K562 (cell line): ENCODE results near the gene MPPED1. TPM values are rescaled to one million over a fixed set of nuclear protein-coding genes. Genes with fewer than 3 reads are reported as not detected.

Experiments
- ATAC-seq: fragments of 200-7000 bp; cut with Tn5 transposase; 3 replicates; pipeline ENCODE4 v1.9.1; 2020; ENCODE audit warnings: moderate library complexity
- BruUV-seq: library from RNA; stranded (reverse); fragments of 400-500 nt; replicated peaks from 2 replicates; lab custom pipeline; 2021; lab: Mats Ljungman, UMichigan
- CTCF ChIA-PET: fragments of 300-600 bp; formaldehyde crosslinking; extraction: SDS; loops from one replicate; lab custom pipeline; 2021; ENCODE audit warnings: low intra/inter-chr PET ratio; lab: Yijun Ruan, JAX
- POLR2A ChIA-PET: fragments of 300-600, 350-650 bp; sonication (Branson Sonifier 250); formaldehyde crosslinking; extraction: SDS; loops from one replicate; lab custom pipeline; 2021; ENCODE audit warnings: antibody characterized with exemption, inconsistent platforms; lab: Yijun Ruan, JAX
- DNase-seq, 4 experiments: peaks; one replicate each; pipeline versions ENCODE4 v3.0.0 to v3.0.0-alpha.2; 2011 to 2018; ENCODE audit warnings: low spot score in 3 of 4, mixed read lengths in 3 of 4; ENCODE audit errors: extremely low read depth in 1 of 4
- FAIRE-seq: peaks from 2 replicates; lab custom pipeline; 2011; peaks lifted over from hg19 to GRCh38; lab: Jason Lieb, UNC
- H2AFZ ChIP-seq: 2 replicates; pipeline ENCODE4 v1.6.0; 2011; ENCODE audit warnings: low read depth, low read length, control low read depth, inconsistent platforms
- H3K27ac ChIP-seq: fragments of 200-600 bp; 3 replicates; pipeline ENCODE4 v1.8.0; 2011; ENCODE audit warnings: low read depth, mild to moderate bottlenecking, control low read depth, inconsistent platforms, low read length, moderate library complexity, mixed read lengths; ENCODE audit errors: extremely low read depth
- H3K27me3 ChIP-seq, 2 experiments: fragments of 300-600 bp in 1 of 2; 2 replicates in 1 of 2; 3 replicates in 1 of 2; pipeline versions ENCODE4 v1.6.0 to v1.8.0; 2011; ENCODE audit warnings: inconsistent platforms in 2 of 2, low read length in 2 of 2, mild to moderate bottlenecking in 1 of 2, mixed read lengths in 1 of 2, moderate library complexity in 1 of 2; ENCODE audit not compliant: control insufficient read depth in 2 of 2, insufficient read depth in 2 of 2
- H3K36me3 ChIP-seq: fragments of 300-600 bp; 3 replicates; pipeline ENCODE4 v1.8.0; 2011; ENCODE audit warnings: mild to moderate bottlenecking, low read length, inconsistent platforms; ENCODE audit not compliant: control insufficient read depth, insufficient read depth
- H3K4me1 ChIP-seq, 2 experiments: fragments of 200-600 bp in 1 of 2; replicated peaks in 1 of 2; 2 replicates in 1 of 2; 3 replicates in 1 of 2; pipeline versions ENCODE4 v1.5.1 to v1.8.0; 2011; ENCODE audit warnings: inconsistent platforms in 2 of 2, low read length in 2 of 2, mild to moderate bottlenecking in 1 of 2, mixed read lengths in 1 of 2, moderate library complexity in 1 of 2; ENCODE audit not compliant: control insufficient read depth in 2 of 2, insufficient read depth in 2 of 2
- H3K4me2 ChIP-seq: 2 replicates; pipeline ENCODE4 v1.6.1; 2011; ENCODE audit warnings: low read length, control low read depth, inconsistent platforms, mixed read lengths; ENCODE audit not compliant: insufficient read depth
- H3K4me3 ChIP-seq: fragments of 200-600 bp; sonication (generic), shearing (Covaris generic); 2 replicates; pipeline ENCODE4 v1.5.1; 2016; ENCODE audit warnings: control low read depth, inconsistent platforms
- H3K79me2 ChIP-seq: fragments of 200-600 bp; 3 replicates; pipeline ENCODE4 v1.8.0; 2011; ENCODE audit warnings: low read length, inconsistent platforms; ENCODE audit not compliant: control insufficient read depth, insufficient read depth
- H3K9ac ChIP-seq, 2 experiments: 2 replicates each; pipeline versions ENCODE4 v1.6.0 to v1.6.1; 2011; ENCODE audit warnings: low read depth in 2 of 2, low read length in 2 of 2, control low read depth in 1 of 2, inconsistent platforms in 1 of 2, mild to moderate bottlenecking in 1 of 2, mixed read lengths in 1 of 2; ENCODE audit not compliant: insufficient read depth in 1 of 2
- H3K9me1 ChIP-seq: one replicate; pipeline ENCODE4 v1.6.0; 2011; ENCODE audit warnings: inconsistent platforms, mild to moderate bottlenecking, low read length, moderate library complexity; ENCODE audit not compliant: control insufficient read depth, insufficient read depth
- H3K9me3 ChIP-seq: replicated peaks from 2 replicates; pipeline ENCODE4 v1.5.1; 2011; ENCODE audit warnings: low read depth, low read length, inconsistent platforms; ENCODE audit not compliant: control insufficient read depth, insufficient read depth
- H4K20me1 ChIP-seq: replicated peaks from 2 replicates; pipeline ENCODE4 v1.6.1; 2011; ENCODE audit warnings: low read length, inconsistent platforms, mixed read lengths; ENCODE audit not compliant: control insufficient read depth, insufficient read depth
- CBFA2T2 ChIP-seq: fragments of 450-650 bp; conservative IDR thresholded peaks from 2 replicates; pipeline ENCODE4 v1.6.1; 2017; ENCODE audit warnings: mild to moderate bottlenecking
- GABPB1 ChIP-seq: sonication (generic); formaldehyde crosslinking; IDR thresholded peaks from 2 replicates; pipeline ENCODE4 v1.8.0; 2022; ENCODE audit warnings: mild to moderate bottlenecking, missing genetic modification reagents
- MTA1 ChIP-seq: fragments of 450-650 bp; IDR thresholded peaks from 2 replicates; pipeline ENCODE4 v1.6.1; 2017; ENCODE audit warnings: borderline replicate concordance
- TCF7 ChIP-seq: sonication (generic); IDR thresholded peaks from 2 replicates; pipeline ENCODE4 v1.6.1; 2016; ENCODE audit warnings: antibody characterized with exemption, borderline replicate concordance
- USF1 ChIP-seq: sonication (generic); formaldehyde crosslinking; IDR thresholded peaks from 2 replicates; pipeline ENCODE4 v1.9.0; 2022; ENCODE audit warnings: mild to moderate bottlenecking, missing genetic modification reagents
- ZNF347 ChIP-seq: fragments of 450-650 bp; formaldehyde crosslinking; IDR thresholded peaks from 2 replicates; pipeline ENCODE4 v1.4.0; 2020; ENCODE audit warnings: low read depth, mild to moderate bottlenecking, moderate library complexity
- ZNF41 ChIP-seq: fragments of 250-450 bp; sonication (Bioruptor Pico); conservative IDR thresholded peaks from 2 replicates; pipeline ENCODE4 v1.4.0; 2020; ENCODE audit warnings: mild to moderate bottlenecking
- WGBS: fragments of 100-300 bp; shearing (Covaris generic); methylation state at CpG from one replicate; pipeline ENCODE4 v1.1.6; 2016; ENCODE audit warnings: low coverage, mixed read lengths; ENCODE audit not compliant: insufficient coverage; ENCODE audit errors: missing lambda C conversion rate; 5-methylcytosine and 5-hydroxymethylcytosine counted together
- in situ Hi-C: fragments of 300-500 bp; cut with MboI; formaldehyde crosslinking; loops from 4 replicates; pipeline ENCODE4 v1.15.0; 2018; ENCODE audit warnings: inconsistent platforms, mixed read lengths
- intact Hi-C: fragments of 100-400 bp; cut with micrococcal nuclease; formaldehyde crosslinking; loops from 2 replicates; pipeline ENCODE4 v1.14.2; 2022
- polyA plus RNA-seq, 8 experiments: library from polyadenylated mRNA; depleted of rRNA in 4 of 8; stranded (reverse) in 5 of 8; unstranded in 3 of 8; fragments of >200 nt; fragmentation: Nextera tagmentation in 2 of 8; fragmentation: Illumina TruSeq in 1 of 8; extraction: Ambion mirVana in 2 of 8; extraction: Trizol in 1 of 8; gene quantifications; 2 replicates each; pipeline versions ENCODE4 v1.2.1 to v1.2.3, GENCODE V29; 2011 to 2014; ENCODE audit warnings: inconsistent platforms in 1 of 8, missing spikeins in 1 of 8
- total RNA-seq, 7 experiments: library from RNA; depleted of rRNA in 6 of 7; stranded (reverse); fragments of >200 nt in 6 of 7; fragmentation: Illumina TruSeq in 2 of 7; extraction: Trizol in 2 of 7; gene quantifications; 2 replicates each; pipeline versions ENCODE4 v1.2.1 to v1.2.3, GENCODE V29; 2011 to 2021; ENCODE audit warnings: low replicate concordance in 1 of 7
- TF ChIP-seq, protein P1 (sequence below): fragments of 250-450 bp; sonication (Bioruptor Pico); IDR thresholded peaks from 2 replicates; pipeline ENCODE4 v1.4.0; 2020
- TF ChIP-seq, protein P2 (sequence below): sonication (generic); formaldehyde crosslinking; IDR thresholded peaks from 2 replicates; pipeline ENCODE4 v1.8.1; 2022; ENCODE audit warnings: missing genetic modification reagents

MPPED1 gene
- total and polyA plus RNA-seq, 9 of the 15 experiments (the other 6 are each of a cell fraction or from before 2014, with no cell fraction given), result not detected

GRCh38 chr22:43493297-43493696 is 81.5 kb downstream of the MPPED1 start (continued):
- TF ChIP-seq, protein P1, sequence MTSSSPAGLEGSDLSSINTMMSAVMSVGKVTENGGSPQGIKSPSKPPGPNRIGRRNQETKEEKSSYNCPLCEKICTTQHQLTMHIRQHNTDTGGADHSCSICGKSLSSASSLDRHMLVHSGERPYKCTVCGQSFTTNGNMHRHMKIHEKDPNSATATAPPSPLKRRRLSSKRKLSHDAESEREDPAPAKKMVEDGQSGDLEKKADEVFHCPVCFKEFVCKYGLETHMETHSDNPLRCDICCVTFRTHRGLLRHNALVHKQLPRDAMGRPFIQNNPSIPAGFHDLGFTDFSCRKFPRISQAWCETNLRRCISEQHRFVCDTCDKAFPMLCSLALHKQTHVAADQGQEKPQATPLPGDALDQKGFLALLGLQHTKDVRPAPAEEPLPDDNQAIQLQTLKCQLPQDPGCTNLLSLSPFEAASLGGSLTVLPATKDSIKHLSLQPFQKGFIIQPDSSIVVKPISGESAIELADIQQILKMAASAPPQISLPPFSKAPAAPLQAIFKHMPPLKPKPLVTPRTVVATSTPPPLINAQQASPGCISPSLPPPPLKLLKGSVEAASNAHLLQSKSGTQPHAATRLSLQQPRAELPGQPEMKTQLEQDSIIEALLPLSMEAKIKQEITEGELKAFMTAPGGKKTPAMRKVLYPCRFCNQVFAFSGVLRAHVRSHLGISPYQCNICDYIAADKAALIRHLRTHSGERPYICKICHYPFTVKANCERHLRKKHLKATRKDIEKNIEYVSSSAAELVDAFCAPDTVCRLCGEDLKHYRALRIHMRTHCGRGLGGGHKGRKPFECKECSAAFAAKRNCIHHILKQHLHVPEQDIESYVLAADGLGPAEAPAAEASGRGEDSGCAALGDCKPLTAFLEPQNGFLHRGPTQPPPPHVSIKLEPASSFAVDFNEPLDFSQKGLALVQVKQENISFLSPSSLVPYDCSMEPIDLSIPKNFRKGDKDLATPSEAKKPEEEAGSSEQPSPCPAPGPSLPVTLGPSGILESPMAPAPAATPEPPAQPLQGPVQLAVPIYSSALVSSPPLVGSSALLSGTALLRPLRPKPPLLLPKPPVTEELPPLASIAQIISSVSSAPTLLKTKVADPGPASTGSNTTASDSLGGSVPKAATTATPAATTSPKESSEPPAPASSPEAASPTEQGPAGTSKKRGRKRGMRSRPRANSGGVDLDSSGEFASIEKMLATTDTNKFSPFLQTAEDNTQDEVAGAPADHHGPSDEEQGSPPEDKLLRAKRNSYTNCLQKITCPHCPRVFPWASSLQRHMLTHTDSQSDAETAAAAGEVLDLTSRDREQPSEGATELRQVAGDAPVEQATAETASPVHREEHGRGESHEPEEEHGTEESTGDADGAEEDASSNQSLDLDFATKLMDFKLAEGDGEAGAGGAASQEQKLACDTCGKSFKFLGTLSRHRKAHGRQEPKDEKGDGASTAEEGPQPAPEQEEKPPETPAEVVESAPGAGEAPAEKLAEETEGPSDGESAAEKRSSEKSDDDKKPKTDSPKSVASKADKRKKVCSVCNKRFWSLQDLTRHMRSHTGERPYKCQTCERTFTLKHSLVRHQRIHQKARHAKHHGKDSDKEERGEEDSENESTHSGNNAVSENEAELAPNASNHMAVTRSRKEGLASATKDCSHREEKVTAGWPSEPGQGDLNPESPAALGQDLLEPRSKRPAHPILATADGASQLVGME (CRISPR knock-in tag), result no peak

DNA sequence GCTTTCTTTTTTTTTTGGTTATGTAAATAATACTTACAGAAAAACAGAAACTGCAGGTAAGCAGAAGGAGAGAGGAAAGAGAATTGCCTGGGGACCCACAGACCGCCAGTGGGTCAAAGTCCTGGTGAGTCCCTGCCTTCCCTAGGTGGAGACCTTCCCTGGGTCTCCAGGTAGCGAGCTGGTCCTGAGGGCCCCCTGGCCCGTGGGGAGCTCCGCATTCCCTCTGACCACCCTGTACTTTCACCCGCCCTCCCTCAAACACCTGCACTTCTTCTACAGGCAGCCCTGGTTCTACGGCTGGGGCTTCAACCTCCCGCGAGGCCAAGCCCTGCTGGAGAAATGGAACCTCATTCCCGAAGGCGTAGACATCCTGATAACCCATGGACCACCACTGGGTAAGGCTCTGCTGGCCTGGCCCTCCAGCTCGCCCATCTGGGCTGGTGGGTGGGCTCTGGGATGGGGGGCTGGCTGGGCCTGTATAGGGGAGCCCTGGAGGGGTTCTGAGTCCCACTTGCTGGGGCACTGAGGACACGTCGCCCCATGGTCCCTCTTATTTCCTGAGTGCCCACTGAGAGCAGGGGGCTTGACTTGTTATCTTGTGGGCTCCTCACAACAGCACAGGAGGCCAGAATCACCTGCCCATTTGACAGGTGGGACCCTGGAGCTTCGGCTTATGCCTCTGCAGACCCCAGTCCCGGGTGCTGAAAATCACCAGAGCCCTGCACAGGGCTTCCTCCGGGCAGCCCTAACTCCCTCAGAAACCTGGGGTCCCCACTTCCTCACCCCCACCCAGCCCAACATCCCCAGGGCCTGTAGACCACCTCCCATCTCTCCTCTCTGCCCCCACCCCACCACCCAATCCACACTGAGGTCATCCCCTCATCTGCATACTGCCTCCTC is 86.4 kb downstream of the MPPED1 start:
- Histone ChIP-seq H3K4me3 (no peak overlapping the region), H3K9me1 (no peaks in the 10 kb centered on the region), H3K4me1 (no peaks in the 10 kb centered on the region), H3K27me3 (no peaks in the 10 kb centered on the region), H3K27ac (no peak overlapping the region), H4K20me1 (no peaks in the 10 kb centered on the region), H3K79me2 (no peaks in the 10 kb centered on the region), H3K9ac (no peak overlapping the region), H2AFZ (no peak overlapping the region), H3K4me2 (no peak overlapping the region), H3K36me3 (no peaks in the 10 kb centered on the region), H3K9me3 (no peaks in the 10 kb centered on the region)
- DNase-seq (no peak), ATAC-seq (no peak), FAIRE-seq (no peak)
- in situ Hi-C loops, result no loop called here
- TF ChIP-seq ZNF347 (no peak), MTA1 (no peak), ZNF41 (CRISPR knock-in tag) (no peak), USF1 (CRISPR knock-in tag) (no peak), GABPB1 (no peak), TCF7 (no peak), CBFA2T2 (no peak)
- TF ChIP-seq, protein P2, sequence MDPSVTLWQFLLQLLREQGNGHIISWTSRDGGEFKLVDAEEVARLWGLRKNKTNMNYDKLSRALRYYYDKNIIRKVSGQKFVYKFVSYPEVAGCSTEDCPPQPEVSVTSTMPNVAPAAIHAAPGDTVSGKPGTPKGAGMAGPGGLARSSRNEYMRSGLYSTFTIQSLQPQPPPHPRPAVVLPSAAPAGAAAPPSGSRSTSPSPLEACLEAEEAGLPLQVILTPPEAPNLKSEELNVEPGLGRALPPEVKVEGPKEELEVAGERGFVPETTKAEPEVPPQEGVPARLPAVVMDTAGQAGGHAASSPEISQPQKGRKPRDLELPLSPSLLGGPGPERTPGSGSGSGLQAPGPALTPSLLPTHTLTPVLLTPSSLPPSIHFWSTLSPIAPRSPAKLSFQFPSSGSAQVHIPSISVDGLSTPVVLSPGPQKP (CRISPR knock-in tag), result no peak
- intact Hi-C loops, result no loop called here
- BruUV-seq, result no TSS peak
- CTCF ChIA-PET, result no interaction called here
- POLR2A ChIA-PET, result interaction anchor here (0.6 kb wide), 1 partner anchor 353 kb away, joined by 3 read pairs; no protein-coding TSS in a partner anchor
- WGBS, result 0% methylated on average over 6 of the region's 16 CpGs
